ENCODE measurements around the gene ALDH2. TPM values are rescaled to one million over a fixed set of nuclear protein-coding genes. Genes with fewer than 3 reads are reported as not detected.
A peak's percentile ranks its signal among the peaks of the same experiment; 100 is the strongest.

ALDH2 gene
- total and polyA plus RNA-seq, 9 of the 15 experiments (the other 6 are each of a cell fraction or from before 2014, with no cell fraction given): 1.9 to 22.5 (median 12.2) TPM

DNA sequence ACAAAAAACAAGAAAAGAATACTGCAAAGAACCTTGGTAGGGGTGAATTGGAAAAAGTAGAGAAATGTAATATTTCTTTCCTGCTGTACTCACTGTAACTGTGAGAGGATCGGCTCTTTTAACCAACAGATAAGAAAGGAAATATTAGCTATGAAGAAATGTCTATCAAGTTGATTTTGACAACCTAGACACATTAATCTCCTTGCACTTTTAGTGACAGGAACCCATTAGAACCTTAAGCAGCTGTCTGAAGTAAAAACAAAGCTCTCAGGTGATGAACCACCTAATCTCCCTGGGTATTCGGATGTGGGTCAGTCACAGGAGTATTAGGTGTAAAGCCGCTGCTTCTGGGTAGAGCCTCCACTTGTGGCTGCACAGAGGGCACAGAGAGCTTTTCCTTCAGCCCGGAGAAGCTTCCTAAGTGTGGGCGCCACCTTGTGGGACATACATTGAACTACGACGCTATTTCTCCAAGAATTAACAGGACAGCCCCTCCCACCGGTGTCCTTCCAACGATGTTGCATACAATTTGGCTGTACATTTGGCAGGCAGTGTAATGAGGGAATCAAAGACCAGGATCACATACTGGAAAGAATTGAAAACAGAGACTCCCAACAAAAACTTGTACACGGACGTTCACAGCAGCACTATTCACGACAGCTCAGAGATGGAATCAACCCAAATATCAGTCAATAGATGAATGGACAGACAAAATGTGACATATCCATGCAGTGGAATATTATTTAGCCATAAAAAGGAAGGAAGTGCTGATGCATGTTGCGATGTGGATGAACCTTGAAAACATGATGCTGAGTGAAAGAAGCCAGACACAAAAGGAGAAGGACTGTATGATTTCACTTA, 46.4 kb downstream of the ALDH2 start (continued):
- TF ChIP-seq, protein P1, sequence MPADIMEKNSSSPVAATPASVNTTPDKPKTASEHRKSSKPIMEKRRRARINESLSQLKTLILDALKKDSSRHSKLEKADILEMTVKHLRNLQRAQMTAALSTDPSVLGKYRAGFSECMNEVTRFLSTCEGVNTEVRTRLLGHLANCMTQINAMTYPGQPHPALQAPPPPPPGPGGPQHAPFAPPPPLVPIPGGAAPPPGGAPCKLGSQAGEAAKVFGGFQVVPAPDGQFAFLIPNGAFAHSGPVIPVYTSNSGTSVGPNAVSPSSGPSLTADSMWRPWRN (IDR thresholded peaks at IDR 0.05; ENCODE audit: low read depth): no peak
- TF ChIP-seq, protein P2, sequence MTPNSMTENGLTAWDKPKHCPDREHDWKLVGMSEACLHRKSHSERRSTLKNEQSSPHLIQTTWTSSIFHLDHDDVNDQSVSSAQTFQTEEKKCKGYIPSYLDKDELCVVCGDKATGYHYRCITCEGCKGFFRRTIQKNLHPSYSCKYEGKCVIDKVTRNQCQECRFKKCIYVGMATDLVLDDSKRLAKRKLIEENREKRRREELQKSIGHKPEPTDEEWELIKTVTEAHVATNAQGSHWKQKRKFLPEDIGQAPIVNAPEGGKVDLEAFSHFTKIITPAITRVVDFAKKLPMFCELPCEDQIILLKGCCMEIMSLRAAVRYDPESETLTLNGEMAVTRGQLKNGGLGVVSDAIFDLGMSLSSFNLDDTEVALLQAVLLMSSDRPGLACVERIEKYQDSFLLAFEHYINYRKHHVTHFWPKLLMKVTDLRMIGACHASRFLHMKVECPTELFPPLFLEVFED (CRISPR knock-in tag; conservative IDR thresholded peaks at IDR 0.05): no peak
- TF ChIP-seq CBX3 (IDR thresholded peaks at IDR 0.05; ENCODE audit: borderline replicate concordance in 1 of 2, low read length in 2 of 2): 0 out of 3 replicates have a peak, but pooled peaks of 1 of the 2 experiments have one; percentile 14
- TF ChIP-seq, protein P3, sequence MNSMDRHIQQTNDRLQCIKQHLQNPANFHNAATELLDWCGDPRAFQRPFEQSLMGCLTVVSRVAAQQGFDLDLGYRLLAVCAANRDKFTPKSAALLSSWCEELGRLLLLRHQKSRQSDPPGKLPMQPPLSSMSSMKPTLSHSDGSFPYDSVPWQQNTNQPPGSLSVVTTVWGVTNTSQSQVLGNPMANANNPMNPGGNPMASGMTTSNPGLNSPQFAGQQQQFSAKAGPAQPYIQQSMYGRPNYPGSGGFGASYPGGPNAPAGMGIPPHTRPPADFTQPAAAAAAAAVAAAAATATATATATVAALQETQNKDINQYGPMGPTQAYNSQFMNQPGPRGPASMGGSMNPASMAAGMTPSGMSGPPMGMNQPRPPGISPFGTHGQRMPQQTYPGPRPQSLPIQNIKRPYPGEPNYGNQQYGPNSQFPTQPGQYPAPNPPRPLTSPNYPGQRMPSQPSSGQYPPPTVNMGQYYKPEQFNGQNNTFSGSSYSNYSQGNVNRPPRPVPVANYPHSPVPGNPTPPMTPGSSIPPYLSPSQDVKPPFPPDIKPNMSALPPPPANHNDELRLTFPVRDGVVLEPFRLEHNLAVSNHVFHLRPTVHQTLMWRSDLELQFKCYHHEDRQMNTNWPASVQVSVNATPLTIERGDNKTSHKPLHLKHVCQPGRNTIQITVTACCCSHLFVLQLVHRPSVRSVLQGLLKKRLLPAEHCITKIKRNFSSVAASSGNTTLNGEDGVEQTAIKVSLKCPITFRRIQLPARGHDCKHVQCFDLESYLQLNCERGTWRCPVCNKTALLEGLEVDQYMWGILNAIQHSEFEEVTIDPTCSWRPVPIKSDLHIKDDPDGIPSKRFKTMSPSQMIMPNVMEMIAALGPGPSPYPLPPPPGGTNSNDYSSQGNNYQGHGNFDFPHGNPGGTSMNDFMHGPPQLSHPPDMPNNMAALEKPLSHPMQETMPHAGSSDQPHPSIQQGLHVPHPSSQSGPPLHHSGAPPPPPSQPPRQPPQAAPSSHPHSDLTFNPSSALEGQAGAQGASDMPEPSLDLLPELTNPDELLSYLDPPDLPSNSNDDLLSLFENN (IDR thresholded peaks at IDR 0.05; ENCODE audit: low read depth in 2 of 2, low read length in 2 of 2): 0 out of 4 replicates have a peak, but pooled peaks of 1 of the 2 experiments have one; percentile 19
- TF ChIP-seq MTA3 (IDR thresholded peaks at IDR 0.05; ENCODE audit: borderline replicate concordance): 0 out of 2 replicates have a peak, but pooled peaks have one; percentile 21
- TF ChIP-seq NCOR1 (IDR thresholded peaks at IDR 0.05): no peak
- peak; percentile 46 for TF ChIP-seq ZNF146 (CRISPR knock-in tag; IDR thresholded peaks at IDR 0.05; ENCODE audit: unreplicated experiment)
- TF ChIP-seq NR3C1 (CRISPR knock-in tag; IDR thresholded peaks at IDR 0.05): no peak
- no peak for TF ChIP-seq NBN (IDR thresholded peaks at IDR 0.05; ENCODE audit: low read depth)
- TF ChIP-seq LEF1 (IDR thresholded peaks at IDR 0.05): 0 out of 2 replicates have a peak, but pooled peaks have one; percentile 8
- no peak for TF ChIP-seq DDX20 (tag; IDR thresholded peaks at IDR 0.05; ENCODE audit: low read depth)
- TF ChIP-seq, protein P4, sequence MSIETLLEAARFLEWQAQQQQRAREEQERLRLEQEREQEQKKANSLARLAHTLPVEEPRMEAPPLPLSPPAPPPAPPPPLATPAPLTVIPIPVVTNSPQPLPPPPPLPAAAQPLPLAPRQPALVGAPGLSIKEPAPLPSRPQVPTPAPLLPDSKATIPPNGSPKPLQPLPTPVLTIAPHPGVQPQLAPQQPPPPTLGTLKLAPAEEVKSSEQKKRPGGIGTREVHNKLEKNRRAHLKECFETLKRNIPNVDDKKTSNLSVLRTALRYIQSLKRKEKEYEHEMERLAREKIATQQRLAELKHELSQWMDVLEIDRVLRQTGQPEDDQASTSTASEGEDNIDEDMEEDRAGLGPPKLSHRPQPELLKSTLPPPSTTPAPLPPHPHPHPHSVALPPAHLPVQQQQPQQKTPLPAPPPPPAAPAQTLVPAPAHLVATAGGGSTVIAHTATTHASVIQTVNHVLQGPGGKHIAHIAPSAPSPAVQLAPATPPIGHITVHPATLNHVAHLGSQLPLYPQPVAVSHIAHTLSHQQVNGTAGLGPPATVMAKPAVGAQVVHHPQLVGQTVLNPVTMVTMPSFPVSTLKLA (conservative IDR thresholded peaks at IDR 0.05): no peak
- no peak for TF ChIP-seq PHF8 (IDR thresholded peaks at IDR 0.05; ENCODE audit: borderline replicate concordance, low read length)
- TF ChIP-seq PRMT5 (CRISPR knock-in tag; IDR thresholded peaks at IDR 0.05): no peak
- no peak for TF ChIP-seq ZNF3 (CRISPR knock-in tag; IDR thresholded peaks at IDR 0.05)
- TF ChIP-seq, protein P5, sequence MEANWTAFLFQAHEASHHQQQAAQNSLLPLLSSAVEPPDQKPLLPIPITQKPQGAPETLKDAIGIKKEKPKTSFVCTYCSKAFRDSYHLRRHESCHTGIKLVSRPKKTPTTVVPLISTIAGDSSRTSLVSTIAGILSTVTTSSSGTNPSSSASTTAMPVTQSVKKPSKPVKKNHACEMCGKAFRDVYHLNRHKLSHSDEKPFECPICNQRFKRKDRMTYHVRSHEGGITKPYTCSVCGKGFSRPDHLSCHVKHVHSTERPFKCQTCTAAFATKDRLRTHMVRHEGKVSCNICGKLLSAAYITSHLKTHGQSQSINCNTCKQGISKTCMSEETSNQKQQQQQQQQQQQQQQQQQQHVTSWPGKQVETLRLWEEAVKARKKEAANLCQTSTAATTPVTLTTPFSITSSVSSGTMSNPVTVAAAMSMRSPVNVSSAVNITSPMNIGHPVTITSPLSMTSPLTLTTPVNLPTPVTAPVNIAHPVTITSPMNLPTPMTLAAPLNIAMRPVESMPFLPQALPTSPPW (CRISPR knock-in tag; IDR thresholded peaks at IDR 0.05): peak; percentile 31; the same call in 1 of the 2 replicates
- TF ChIP-seq HDAC6 (IDR thresholded peaks at IDR 0.05; ENCODE audit: low read depth, low read length): no peak
- TF ChIP-seq KLF16 (IDR thresholded peaks at IDR 0.05): no peak
- TF ChIP-seq ZNF830 (CRISPR knock-in tag; IDR thresholded peaks at IDR 0.05): no peak

Measured in K562 (cell line).